A549 (cell line): ENCODE data around the gene ARHGAP10. TPM values are rescaled to one million over a fixed set of nuclear protein-coding genes. Genes with fewer than 3 reads are reported as not detected.

Experiments
- ATAC-seq, 2 experiments: fragments of 200-7000 bp in 1 of 2; fragments of >200 bp in 1 of 2; cut with Nextera tagmentation in 1 of 2; cut with Tn5 transposase in 1 of 2; 3 replicates each; pipeline versions ENCODE4 v1.8.0 to v1.9.1; 2018 to 2020; ENCODE audit warnings: mild to moderate bottlenecking in 1 of 2, moderate library complexity in 1 of 2
- CTCF ChIA-PET: fragments of 300-600 bp; sonication (Branson Sonifier 250); formaldehyde crosslinking; extraction: SDS; loops from one replicate; lab custom pipeline; 2021; ENCODE audit warnings: antibody characterized with exemption, inconsistent platforms; lab: Yijun Ruan, JAX
- POLR2A ChIA-PET: fragments of 350-600 bp; formaldehyde crosslinking; extraction: SDS; loops from one replicate; lab custom pipeline; 2021; ENCODE audit warnings: antibody characterized with exemption, inconsistent platforms; lab: Yijun Ruan, JAX
- DNase-seq, 2 experiments: peaks; one replicate each; pipeline versions ENCODE4 v3.0.0 to v3.0.0-alpha.2; 2011 to 2016; ENCODE audit warnings: low read depth in 1 of 2, low spot score in 1 of 2
- FAIRE-seq: peaks from 2 replicates; lab custom pipeline; 2011; peaks lifted over from hg19 to GRCh38; lab: Jason Lieb, UNC
- H3K27ac ChIP-seq, 2 experiments: fragments of >200 bp; sonication (Bioruptor Twin); formaldehyde crosslinking; 3 replicates each; pipeline ENCODE4 v1.5.1; 2016 to 2017
- H3K4me1 ChIP-seq: fragments of >200 bp; sonication (Bioruptor Twin); formaldehyde crosslinking; 3 replicates; pipeline ENCODE4 v1.6.1; 2016
- H3K4me2 ChIP-seq: fragments of >200 bp; sonication (Bioruptor Twin); formaldehyde crosslinking; 3 replicates; pipeline ENCODE4 v1.6.1; 2016
- H3K4me3 ChIP-seq: fragments of >200 bp; sonication (Bioruptor Twin); formaldehyde crosslinking; 3 replicates; pipeline ENCODE4 v1.5.1; 2016
- H3K9me3 ChIP-seq: fragments of >200 bp; sonication (Bioruptor Twin); formaldehyde crosslinking; 3 replicates; pipeline ENCODE4 v1.6.1; 2016
- BHLHE40 ChIP-seq: IDR thresholded peaks from 2 replicates; pipeline ENCODE4 v1.6.1; 2012; ENCODE audit warnings: low read depth, low read length, inconsistent platforms
- CBX2 ChIP-seq: fragments of 200-600 bp; sonication (generic); IDR thresholded peaks from 2 replicates; pipeline ENCODE4 v1.6.1; 2016; ENCODE audit warnings: low read depth, mild to moderate bottlenecking, borderline replicate concordance
- CHD2 ChIP-seq: fragments of 150-350 bp; IDR thresholded peaks from 2 replicates; pipeline ENCODE4 v1.6.1; 2014; ENCODE audit warnings: low read length; ENCODE audit not compliant: partially characterized antibody
- EHF ChIP-seq: fragments of 250-450 bp; sonication (Bioruptor Pico); IDR thresholded peaks from 2 replicates; pipeline ENCODE4 v1.5.0; 2020; ENCODE audit warnings: mild to moderate bottlenecking
- FOSB ChIP-seq: fragments of 250-450 bp; sonication (Bioruptor Pico); IDR thresholded peaks from 2 replicates; pipeline ENCODE4 v1.5.0; 2020; ENCODE audit warnings: mild to moderate bottlenecking, moderate library complexity
- FOXS1 ChIP-seq: fragments of 250-450 bp; sonication (Bioruptor Pico); IDR thresholded peaks from 2 replicates; pipeline ENCODE4 v1.5.0; 2020; ENCODE audit warnings: mild to moderate bottlenecking, moderate library complexity
- HOXB13 ChIP-seq: fragments of 250-450 bp; sonication (Bioruptor Pico); IDR thresholded peaks from 2 replicates; pipeline ENCODE4 v1.5.0; 2020; ENCODE audit warnings: low read depth, mild to moderate bottlenecking, moderate library complexity
- JUNB ChIP-seq: fragments of >200 bp; sonication (Bioruptor Twin); formaldehyde crosslinking; IDR thresholded peaks from 2 replicates; pipeline ENCODE4 v1.6.1; 2016
- KDM5A ChIP-seq: fragments of 200-600 bp; sonication (generic); IDR thresholded peaks from 2 replicates; pipeline ENCODE4 v1.6.1; 2016; ENCODE audit warnings: antibody characterized with exemption, mild to moderate bottlenecking
- POLR2A ChIP-seq: IDR thresholded peaks from 2 replicates; pipeline ENCODE4 v1.6.1; 2012; ENCODE audit warnings: mild to moderate bottlenecking, low read length
- RARB ChIP-seq: fragments of 250-450 bp; sonication (Bioruptor Pico); IDR thresholded peaks from 2 replicates; pipeline ENCODE4 v1.8.0; 2021; ENCODE audit warnings: mild to moderate bottlenecking, moderate library complexity
- RNF2 ChIP-seq: fragments of 200-600 bp; sonication (generic); IDR thresholded peaks from 2 replicates; pipeline ENCODE4 v1.6.1; 2016; ENCODE audit warnings: low read depth, mild to moderate bottlenecking, antibody characterized with exemption, moderate library complexity, borderline replicate concordance
- TFCP2L1 ChIP-seq: fragments of 250-450 bp; sonication (Bioruptor Pico); IDR thresholded peaks from 2 replicates; pipeline ENCODE4 v1.5.0; 2021; ENCODE audit warnings: mild to moderate bottlenecking
- WGBS: methylation state at CpG from one replicate; pipeline ENCODE4 v1.1.6; 2017; ENCODE audit errors: missing lambda C conversion rate; 5-methylcytosine and 5-hydroxymethylcytosine counted together
- polyA plus RNA-seq, 4 experiments: library from polyadenylated mRNA; depleted of rRNA in 3 of 4; stranded (reverse); fragments of >200 nt; fragmentation: RNase III in 1 of 4; extraction: RNeasy Plus Mini Kit Qiagen cat#74134 plus additional on column Dnase treatment in 1 of 4; gene quantifications; 2 replicates in 3 of 4; 3 replicates in 1 of 4; pipeline ENCODE4 v1.2.3, GENCODE V29; 2011 to 2017
- TF ChIP-seq, protein P1 (sequence below): IDR thresholded peaks from 2 replicates; pipeline ENCODE4 v1.6.1; 2012; ENCODE audit warnings: low read depth, borderline replicate concordance
- TF ChIP-seq, protein P2 (sequence below): IDR thresholded peaks from 2 replicates; pipeline ENCODE4 v1.6.1; 2012
- TF ChIP-seq, protein P3 (sequence below): fragments of 250-450 bp; sonication (Bioruptor Pico); IDR thresholded peaks from 2 replicates; pipeline ENCODE4 v1.5.0; 2020; ENCODE audit warnings: low read depth, mild to moderate bottlenecking, moderate library complexity

Gene ARHGAP10
- polyA plus RNA-seq, 2 of the 4 experiments (the other 2 are of a cell fraction) = 7.0 to 7.2 TPM

DNA sequence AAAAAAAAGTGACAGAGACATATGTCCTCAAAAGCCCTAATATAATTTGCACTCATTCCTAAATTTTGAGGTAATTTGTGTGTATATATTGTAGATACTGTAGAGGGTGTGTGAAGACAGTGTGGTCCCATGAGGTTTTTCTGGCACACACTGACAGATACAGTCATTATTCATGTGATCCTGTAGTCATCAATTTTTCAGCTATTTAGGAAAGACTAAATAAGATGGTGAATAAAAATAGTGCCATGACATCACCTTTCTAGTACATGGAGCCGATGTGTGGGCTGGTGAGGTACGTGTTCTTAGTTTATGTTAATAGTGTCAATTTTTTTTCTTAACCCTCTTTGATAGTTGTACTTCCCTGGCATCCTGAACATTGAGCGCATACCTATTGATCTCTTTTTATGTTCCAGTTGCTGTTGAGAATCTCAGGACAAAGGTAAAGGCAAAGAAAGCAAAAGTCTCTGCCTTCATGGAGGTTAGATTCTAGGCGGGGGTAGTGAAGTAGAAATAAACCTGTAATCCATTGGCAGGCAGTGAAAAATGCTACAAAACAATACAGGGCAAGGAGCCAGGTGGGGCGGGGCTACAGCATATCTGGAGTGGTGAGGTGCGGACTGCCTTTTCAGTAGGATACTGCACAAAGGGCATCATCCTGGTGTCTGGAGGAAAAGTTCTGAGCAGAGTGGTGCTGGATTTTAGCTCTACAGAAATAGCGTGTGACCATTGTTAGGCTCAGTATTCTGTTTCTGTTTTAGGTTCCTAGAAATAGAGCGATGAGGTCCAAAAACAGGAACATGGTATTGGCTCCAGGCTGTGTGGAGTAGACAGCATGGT, 93.8 kb downstream of the ARHGAP10 start:
- ChIA-PET CTCF (interaction anchor here (0.6 to 0.8 kb wide), 3 partner anchors 7 to 88 kb away, joined by 3 to 4 read pairs (median 3); no protein-coding TSS in a partner anchor), POLR2A (no interaction called here)
- Histone ChIP-seq H3K4me2 (no peak overlapping the region), H3K4me3 (no peak overlapping the region), H3K27ac (no peak overlapping the region), H3K4me1 (peaks cover 14% of the 10 kb centered on the region; the same call in 2 of the 3 replicates), H3K9me3 (no peaks in the 10 kb centered on the region)
- WGBS = 94% methylated on average over 8 of the region's 8 CpGs
- no peak for DNase-seq
- TF ChIP-seq RNF2 (no peak), BHLHE40 (no peak)
- TF ChIP-seq, protein P1, sequence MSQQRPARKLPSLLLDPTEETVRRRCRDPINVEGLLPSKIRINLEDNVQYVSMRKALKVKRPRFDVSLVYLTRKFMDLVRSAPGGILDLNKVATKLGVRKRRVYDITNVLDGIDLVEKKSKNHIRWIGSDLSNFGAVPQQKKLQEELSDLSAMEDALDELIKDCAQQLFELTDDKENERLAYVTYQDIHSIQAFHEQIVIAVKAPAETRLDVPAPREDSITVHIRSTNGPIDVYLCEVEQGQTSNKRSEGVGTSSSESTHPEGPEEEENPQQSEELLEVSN = no peak
- FAIRE-seq = no peak
- no peak for ATAC-seq

DNA sequence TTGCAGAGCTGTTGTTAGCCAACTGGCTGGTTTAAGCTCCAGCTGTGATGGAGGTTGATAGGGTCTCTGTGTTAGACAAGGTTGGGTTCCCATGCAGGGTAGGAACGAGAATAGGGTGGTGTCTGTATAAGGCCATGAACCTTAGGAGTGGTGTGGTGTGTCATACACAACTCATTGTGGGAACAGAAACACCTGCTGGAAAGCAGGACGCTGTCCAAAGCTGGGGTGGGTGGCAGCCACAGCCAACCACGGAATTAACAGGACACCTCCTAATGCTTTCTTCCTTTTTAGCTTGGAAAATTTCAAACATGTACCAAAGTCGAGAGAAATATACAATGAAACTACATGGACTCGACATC, 94.4 kb downstream of the ARHGAP10 start:
- H3K4me1 ChIP-seq = peaks cover 20% of the 10 kb centered on the region; the same call in 2 of the 3 replicates
- H3K27ac ChIP-seq = no peak overlapping the region
- TF ChIP-seq, protein P2, sequence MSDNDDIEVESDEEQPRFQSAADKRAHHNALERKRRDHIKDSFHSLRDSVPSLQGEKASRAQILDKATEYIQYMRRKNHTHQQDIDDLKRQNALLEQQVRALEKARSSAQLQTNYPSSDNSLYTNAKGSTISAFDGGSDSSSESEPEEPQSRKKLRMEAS = no peak
- TF ChIP-seq JUNB (no peak), KDM5A (no peak), CBX2 (no peak), CHD2 (no peak), RARB (CRISPR knock-in tag) (no peak), FOXS1 (CRISPR knock-in tag) (no peak)
- TF ChIP-seq, protein P3, sequence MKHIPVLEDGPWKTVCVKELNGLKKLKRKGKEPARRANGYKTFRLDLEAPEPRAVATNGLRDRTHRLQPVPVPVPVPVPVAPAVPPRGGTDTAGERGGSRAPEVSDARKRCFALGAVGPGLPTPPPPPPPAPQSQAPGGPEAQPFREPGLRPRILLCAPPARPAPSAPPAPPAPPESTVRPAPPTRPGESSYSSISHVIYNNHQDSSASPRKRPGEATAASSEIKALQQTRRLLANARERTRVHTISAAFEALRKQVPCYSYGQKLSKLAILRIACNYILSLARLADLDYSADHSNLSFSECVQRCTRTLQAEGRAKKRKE (CRISPR knock-in tag) = no peak
- CTCF ChIA-PET = interaction anchor here (0.6 kb wide), 2 partner anchors 21 to 89 kb away, joined by 3 to 4 read pairs; no protein-coding TSS in a partner anchor
- no peak overlapping the region for H3K4me2 ChIP-seq
- POLR2A ChIA-PET = no interaction called here
- ATAC-seq (no peak), FAIRE-seq (no peak), DNase-seq (no peak)
- H3K4me3 ChIP-seq = no peak overlapping the region
- 90% methylated on average over 5 of the region's 5 CpGs for WGBS
- H3K9me3 ChIP-seq = no peaks in the 10 kb centered on the region

DNA sequence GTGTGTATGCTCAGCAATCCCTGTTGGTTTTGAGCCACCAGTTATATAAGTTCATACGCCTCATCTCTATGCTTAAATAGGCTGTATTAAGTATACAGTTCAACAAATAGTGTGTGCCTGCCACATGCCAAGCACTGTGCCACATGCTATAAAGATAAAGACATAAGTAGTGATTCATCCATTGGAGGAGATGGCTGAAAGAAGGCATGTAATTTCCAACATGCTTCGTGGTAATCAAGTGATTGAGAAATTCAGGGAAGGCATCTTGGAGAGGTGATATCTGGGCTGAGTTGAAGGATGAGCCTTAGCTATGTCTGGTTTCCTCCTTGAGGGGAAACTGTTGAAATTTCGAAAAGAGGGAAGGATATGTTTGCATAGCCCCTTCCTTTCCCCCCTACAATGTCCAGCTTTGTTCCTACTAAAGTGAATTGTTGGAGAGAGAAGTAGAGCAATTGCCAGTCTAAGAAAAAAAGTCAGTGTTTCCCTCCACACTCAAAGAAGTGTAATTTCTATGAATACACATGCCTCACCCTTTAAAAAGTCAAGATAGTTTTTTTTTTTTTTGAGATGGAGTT, 96.5 kb downstream of the ARHGAP10 start:
- Histone ChIP-seq H3K4me3 (no peak overlapping the region), H3K9me3 (no peaks in the 10 kb centered on the region), H3K27ac (peak overlapping the region in 1 of 2 experiments; percentile 24; a peak in 1 of 6 replicates), H3K4me1 (peaks cover 28% of the 10 kb centered on the region), H3K4me2 (no peak overlapping the region)
- FAIRE-seq = no peak
- 82% methylated on average over 3 of the region's 3 CpGs for WGBS
- DNase-seq = no peak
- TF ChIP-seq KDM5A = no peak
- TF ChIP-seq POLR2A = no peak
- TF ChIP-seq FOSB (CRISPR knock-in tag) = no peak
- no peak for TF ChIP-seq EHF (CRISPR knock-in tag)
- TF ChIP-seq HOXB13 (CRISPR knock-in tag) = no peak
- no peak for TF ChIP-seq JUNB
- no peak for TF ChIP-seq TFCP2L1 (CRISPR knock-in tag)
- TF ChIP-seq RARB (CRISPR knock-in tag) = no peak
- POLR2A ChIA-PET = no interaction called here
- CTCF ChIA-PET = interaction anchor here (2.0 kb wide), 1 partner anchor 9 kb away, joined by 5 read pairs; no protein-coding TSS in a partner anchor
- ATAC-seq = no peak
